ENCODE results near the gene ZNF324B. TPM values are rescaled to one million over a fixed set of nuclear protein-coding genes. Genes with fewer than 3 reads are reported as not detected.

The ZNF324B gene
- total and polyA plus RNA-seq, 2 of the 8 experiments (the other 6 are each of a cell fraction or from before 2014, with no cell fraction given): 2.9 to 6.0 TPM

GRCh38 chr19:58480481-58480830 lies 29.0 kb downstream of the ZNF324B start:
- no peak overlapping the region for H3K27ac ChIP-seq (ENCODE audit: low read depth, low read length)
- WGBS, 2 experiments (ENCODE audit: extremely low coverage in 1 of 2, insufficient coverage in 1 of 2, insufficient read length in 1 of 2, insufficient replicate concordance in 2 of 2, low coverage in 1 of 2, low lambda C conversion rate in 2 of 2, missing lambda C conversion rate in 1 of 2): 89% methylated on average over 12 of the region's 20 CpGs; no CpG with 5 or more reads in 1 of the 2 experiments
- no peak overlapping the region for H3K9ac ChIP-seq (replicated peaks in 1 of 4; ENCODE audit: extremely low read depth in 1 of 4, low read depth in 3 of 4, low read length in 3 of 4)
- CTCF ChIA-PET (ENCODE audit: partially characterized antibody): interaction anchor here (1.6 kb wide), 1 partner anchor 11 kb away, joined by 3 read pairs; no protein-coding TSS in a partner anchor
- POLR2A ChIA-PET (ENCODE audit: partially characterized antibody): interaction anchor here (0.6 to 2.3 kb wide), 2 partner anchors 39 to 59 kb away, joined by 3 to 6 read pairs; partner anchors contain the start of gene ZBTB45
- H3K79me1 ChIP-seq (ENCODE audit: low read depth, low read length): no peaks in the 10 kb centered on the region
- H3K4ac ChIP-seq (replicated peaks; ENCODE audit: insufficient read length, low read depth, low read length): no peak overlapping the region
- H3K79me2 ChIP-seq (ENCODE audit: control insufficient read depth in 1 of 2, insufficient read depth in 2 of 2, low read length in 2 of 2): no peaks in the 10 kb centered on the region
- no peak overlapping the region for H3K4me2 ChIP-seq (ENCODE audit: insufficient read depth in 1 of 2, low read depth in 2 of 2, low read length in 2 of 2)
- DNase-seq (ENCODE audit: low read depth in 1 of 2, low spot score in 2 of 2) (no peak), FAIRE-seq (no peak)
- no peak overlapping the region for H2AFZ ChIP-seq (ENCODE audit: low read length)
- no peak overlapping the region for H3K4me3 ChIP-seq (ENCODE audit: extremely low read depth in 1 of 4, insufficient read depth in 2 of 4, low read depth in 3 of 4, low read length in 4 of 4)
- no peak overlapping the region for H2BK15ac ChIP-seq (ENCODE audit: low read length)
- no peaks in the 10 kb centered on the region for H3K9me3 ChIP-seq (ENCODE audit: insufficient read depth in 2 of 2, low read depth in 1 of 2, low read length in 1 of 2)
- H3K18ac ChIP-seq (ENCODE audit: extremely low read depth, low read length): no peak overlapping the region
- no peaks in the 10 kb centered on the region for H4K20me1 ChIP-seq (replicated peaks in 1 of 2; ENCODE audit: control insufficient read depth in 1 of 2, insufficient read depth in 2 of 2, low read length in 2 of 2)
- H4K8ac ChIP-seq (ENCODE audit: extremely low read depth, insufficient read depth, low read length): no peak overlapping the region
- no peak overlapping the region for H2AK5ac ChIP-seq (ENCODE audit: low read depth, low read length)
- H4K91ac ChIP-seq (replicated peaks; ENCODE audit: insufficient read length, low read length): no peak overlapping the region
- H3K23ac ChIP-seq (ENCODE audit: insufficient read length): no peak overlapping the region
- H2BK120ac ChIP-seq (replicated peaks; ENCODE audit: low read depth, low read length): no peak overlapping the region
- peaks cover 8% of the 10 kb centered on the region for H3K23me2 ChIP-seq (ENCODE audit: low read depth, low read length)
- no peak overlapping the region for H4K5ac ChIP-seq (ENCODE audit: insufficient read length, low read depth, low read length)
- no peak overlapping the region for H3K14ac ChIP-seq (ENCODE audit: insufficient read length)
- no peak overlapping the region for H2BK12ac ChIP-seq (ENCODE audit: low read depth, low read length)
- H2BK5ac ChIP-seq (ENCODE audit: low read depth, low read length): no peak overlapping the region
- no peak overlapping the region for H3K56ac ChIP-seq (replicated peaks; ENCODE audit: insufficient read length, low read depth, low read length)
- H2BK20ac ChIP-seq (ENCODE audit: low read length): no peak overlapping the region
- H3K27me3 ChIP-seq (replicated peaks in 1 of 4; ENCODE audit: control insufficient read depth in 3 of 4, extremely low read depth in 1 of 4, insufficient read depth in 3 of 4, low read length in 3 of 4): peaks cover 0 to 3% (median 0%) of the 10 kb centered on the region in 4 experiments; a peak in 2 of 7 replicates
- H3K4me1 ChIP-seq (replicated peaks in 1 of 4; ENCODE audit: control insufficient read depth in 3 of 4, insufficient read depth in 4 of 4, low read length in 3 of 4): peaks cover 0 to 5% (median 2%) of the 10 kb centered on the region in 4 experiments; a peak in 6 of 7 replicates
- H3K36me3 ChIP-seq (ENCODE audit: control insufficient read depth in 2 of 4, insufficient read depth in 4 of 4, low read length in 3 of 4): peaks cover 0 to 2% (median 0%) of the 10 kb centered on the region in 4 experiments; a peak in 2 of 8 replicates
- TF ChIP-seq FOSL1 (IDR thresholded peaks at IDR 0.05; ENCODE audit: insufficient read depth, low read depth, low read length) (no peak), CHD1 (IDR thresholded peaks at IDR 0.05; ENCODE audit: low read depth, low read length) (no peak), RAD21 (IDR thresholded peaks at IDR 0.05 in 1 of 2, conservative IDR thresholded peaks at IDR 0.05 in 1 of 2; ENCODE audit: low read depth in 2 of 2, low read length in 2 of 2) (no peak), CTCF (IDR thresholded peaks at IDR 0.05; ENCODE audit: control extremely low read depth in 1 of 3, insufficient read depth in 1 of 3, low read depth in 1 of 3, low read length in 3 of 3) (no peak), POLR2A (IDR thresholded peaks at IDR 0.05; ENCODE audit: control extremely low read depth in 1 of 2, low read depth in 2 of 2, low read length in 2 of 2) (no peak), USF2 (IDR thresholded peaks at IDR 0.05; ENCODE audit: low read length) (no peak), RFX5 (IDR thresholded peaks at IDR 0.05; ENCODE audit: borderline replicate concordance, low read depth, low read length) (no peak), CHD2 (IDR thresholded peaks at IDR 0.05; ENCODE audit: low read length) (no peak), RXRA (IDR thresholded peaks at IDR 0.05; ENCODE audit: insufficient read depth, low read depth, low read length) (no peak), TBP (IDR thresholded peaks at IDR 0.05; ENCODE audit: low read depth, low read length) (no peak)

Measured in H1 (cell line).